ENCODE data around the gene GNAO1. TPM values are rescaled to one million over a fixed set of nuclear protein-coding genes. Genes with fewer than 3 reads are reported as not detected.
A peak's percentile ranks its signal among the peaks of the same experiment; 100 is the strongest.

The GNAO1 gene
- total and polyA plus RNA-seq, 8 donors: 1.2 to 13.4 (median 4.8) TPM

DNA sequence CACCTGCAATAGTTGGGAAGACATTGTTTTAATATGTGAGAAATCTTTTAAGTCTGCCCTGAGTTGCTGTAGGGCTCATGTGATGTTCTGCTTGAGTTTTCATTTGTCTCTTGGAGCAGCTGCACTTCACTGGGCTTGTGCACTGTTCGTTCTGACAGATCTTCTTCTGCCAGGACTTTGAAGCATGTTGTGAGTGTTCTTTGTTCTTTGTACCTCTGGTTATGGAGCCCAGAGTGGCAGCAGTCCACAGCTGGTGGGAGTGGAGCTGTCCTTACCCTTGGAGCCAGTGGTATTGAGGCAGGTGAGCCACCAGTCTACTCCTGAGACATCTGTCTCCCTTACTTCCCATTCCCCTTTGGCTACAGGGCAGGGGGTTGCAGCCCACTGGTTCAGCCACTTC lies 64.6 kb downstream of the GNAO1 start:
- WGBS, 2 donors: 37 to 55% methylated on average over 1 of the region's 1 CpG
- no peaks in the 10 kb centered on the region for H3K27me3 ChIP-seq
- no peaks in the 10 kb centered on the region for H3K36me3 ChIP-seq
- H3K4me1 ChIP-seq: no peaks in the 10 kb centered on the region
- no peak for ATAC-seq
- TF ChIP-seq, protein P1, sequence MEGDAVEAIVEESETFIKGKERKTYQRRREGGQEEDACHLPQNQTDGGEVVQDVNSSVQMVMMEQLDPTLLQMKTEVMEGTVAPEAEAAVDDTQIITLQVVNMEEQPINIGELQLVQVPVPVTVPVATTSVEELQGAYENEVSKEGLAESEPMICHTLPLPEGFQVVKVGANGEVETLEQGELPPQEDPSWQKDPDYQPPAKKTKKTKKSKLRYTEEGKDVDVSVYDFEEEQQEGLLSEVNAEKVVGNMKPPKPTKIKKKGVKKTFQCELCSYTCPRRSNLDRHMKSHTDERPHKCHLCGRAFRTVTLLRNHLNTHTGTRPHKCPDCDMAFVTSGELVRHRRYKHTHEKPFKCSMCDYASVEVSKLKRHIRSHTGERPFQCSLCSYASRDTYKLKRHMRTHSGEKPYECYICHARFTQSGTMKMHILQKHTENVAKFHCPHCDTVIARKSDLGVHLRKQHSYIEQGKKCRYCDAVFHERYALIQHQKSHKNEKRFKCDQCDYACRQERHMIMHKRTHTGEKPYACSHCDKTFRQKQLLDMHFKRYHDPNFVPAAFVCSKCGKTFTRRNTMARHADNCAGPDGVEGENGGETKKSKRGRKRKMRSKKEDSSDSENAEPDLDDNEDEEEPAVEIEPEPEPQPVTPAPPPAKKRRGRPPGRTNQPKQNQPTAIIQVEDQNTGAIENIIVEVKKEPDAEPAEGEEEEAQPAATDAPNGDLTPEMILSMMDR (IDR thresholded peaks at IDR 0.05): no peak
- H3K9me3 ChIP-seq: no peaks in the 10 kb centered on the region
- no peak for FAIRE-seq
- no peak overlapping the region for H3K4me3 ChIP-seq
- intact Hi-C loops (cut with DNase I): no loop called here
- H3K27ac ChIP-seq: no peak overlapping the region
- DNase-seq: no peak

- intact Hi-C loops (cut with DNase I): no loop called here
- ATAC-seq: peak in 2 of 4 donors; percentile 56 to 81
- TF ChIP-seq, protein P1 (IDR thresholded peaks at IDR 0.05): no peak
- H3K27me3 ChIP-seq: no peaks in the 10 kb centered on the region
- no peaks in the 10 kb centered on the region for H3K36me3 ChIP-seq
- DNase-seq: peak in 4 of 6 donors; percentile 22 to 43 (median 34)
- H3K27ac ChIP-seq: no peak overlapping the region
- no peak overlapping the region for H3K4me3 ChIP-seq
- H3K4me1 ChIP-seq: no peaks in the 10 kb centered on the region
- no peak for FAIRE-seq
- H3K9me3 ChIP-seq: no peaks in the 10 kb centered on the region
- 31 to 40% methylated on average over 6 of the region's 6 CpGs for WGBS, 2 donors
Observed at GRCh38 chr16:56257239-56257638, 66.0 kb downstream of the GNAO1 start.

GRCh38 chr16:56257666-56258342 lies 66.5 kb downstream of the GNAO1 start:
- Histone ChIP-seq H3K4me1 (no peaks in the 10 kb centered on the region), H3K4me3 (no peak overlapping the region), H3K9me3 (no peaks in the 10 kb centered on the region), H3K27ac (no peak overlapping the region), H3K27me3 (no peaks in the 10 kb centered on the region), H3K36me3 (no peaks in the 10 kb centered on the region)
- no peak for DNase-seq
- 67 to 70% methylated on average over 8 of the region's 8 CpGs for whole genome bisulfite sequencing, 2 donors
- intact Hi-C loops (cut with DNase I): no loop called here
- TF ChIP-seq, protein P1 (IDR thresholded peaks at IDR 0.05): no peak
- peak in 2 of 4 donors; percentile 9 to 24 for ATAC-seq
- no peak for FAIRE-seq

DNA sequence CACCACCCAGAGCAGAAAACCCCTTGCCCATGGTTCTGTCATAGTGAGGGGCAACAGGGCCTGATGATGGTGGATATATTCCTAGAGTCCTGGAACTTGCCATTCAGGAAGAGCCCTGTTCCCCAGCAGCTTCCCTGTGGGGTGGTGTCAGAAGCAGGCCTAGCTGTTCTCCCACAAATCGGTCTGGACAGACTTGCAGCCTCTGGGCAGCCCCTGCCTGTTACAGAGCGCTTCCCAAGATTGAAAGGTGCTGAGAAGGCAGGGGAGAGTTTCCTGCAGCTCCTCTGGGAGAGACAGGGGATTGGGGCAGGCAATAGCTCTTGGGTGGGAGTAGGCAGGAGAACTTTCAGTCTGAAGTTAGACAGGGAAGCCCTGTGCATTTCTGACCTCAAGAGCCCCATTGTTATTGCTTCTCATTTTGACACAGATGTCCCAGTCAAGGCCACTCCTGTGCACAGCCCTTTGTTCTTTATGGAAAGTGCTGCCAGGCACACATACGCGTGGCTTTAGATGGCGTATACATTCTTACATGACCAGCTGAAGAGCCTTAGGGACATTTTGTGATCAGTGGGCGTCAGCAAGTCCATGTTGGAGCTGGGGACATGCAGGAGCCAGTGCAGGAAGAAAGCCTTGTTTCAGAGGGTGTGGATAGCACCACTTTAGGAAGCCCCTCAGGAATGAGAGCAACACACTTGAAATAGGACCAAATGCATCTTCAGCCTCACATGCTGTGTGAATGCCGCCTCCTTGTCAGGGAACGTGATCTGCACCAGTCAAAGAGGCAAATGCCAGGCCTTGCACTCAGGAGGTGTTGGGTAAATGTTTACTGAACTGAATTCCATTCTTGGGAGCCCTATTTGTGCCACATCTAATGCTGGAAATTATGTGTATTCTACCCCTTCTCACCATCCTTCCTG lies 67.5 kb downstream of the GNAO1 start:
- Histone ChIP-seq H3K4me1 (no peaks in the 10 kb centered on the region), H3K27ac (no peak overlapping the region), H3K4me3 (no peak overlapping the region), H3K27me3 (no peaks in the 10 kb centered on the region), H3K9me3 (no peaks in the 10 kb centered on the region), H3K36me3 (no peaks in the 10 kb centered on the region)
- no peak for FAIRE-seq
- no peak for DNase-seq
- 74 to 79% methylated on average over 8 of the region's 8 CpGs for WGBS, 2 donors
- TF ChIP-seq, protein P1 (IDR thresholded peaks at IDR 0.05): no peak
- ATAC-seq: no peak
- intact Hi-C loops (cut with DNase I): no loop called here
